NCI-H1105 treated with DMSO at 0.1 percent for 48 hours (cell line): ENCODE data around the gene WWOX.

ENCODE experiments used
- DNase-seq: peaks from one replicate; lab custom pipeline; 2025; lab: John Stamatoyannopoulos, UW

The WWOX gene

DNA sequence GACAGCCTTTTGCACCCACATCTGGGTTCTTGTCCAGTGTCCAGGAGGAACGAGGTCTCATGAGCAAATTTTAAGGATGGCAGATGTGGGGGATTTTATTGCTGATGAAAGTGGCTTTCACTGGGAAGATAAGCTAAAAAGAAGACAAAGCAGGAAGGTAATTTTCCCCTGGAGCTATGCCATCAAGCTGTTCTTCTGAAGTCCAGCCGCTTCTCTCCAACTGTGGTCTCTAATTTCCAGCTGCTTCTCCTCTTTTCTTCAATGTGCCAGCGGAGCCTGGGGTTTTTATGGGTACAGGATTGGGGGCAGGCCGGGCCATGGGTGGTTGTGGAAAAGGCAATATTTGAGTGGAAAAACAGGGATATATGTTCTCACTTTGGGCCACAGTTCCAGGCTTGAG is 430.8 kb downstream of the WWOX start:
- DNase-seq: no peak

DNA sequence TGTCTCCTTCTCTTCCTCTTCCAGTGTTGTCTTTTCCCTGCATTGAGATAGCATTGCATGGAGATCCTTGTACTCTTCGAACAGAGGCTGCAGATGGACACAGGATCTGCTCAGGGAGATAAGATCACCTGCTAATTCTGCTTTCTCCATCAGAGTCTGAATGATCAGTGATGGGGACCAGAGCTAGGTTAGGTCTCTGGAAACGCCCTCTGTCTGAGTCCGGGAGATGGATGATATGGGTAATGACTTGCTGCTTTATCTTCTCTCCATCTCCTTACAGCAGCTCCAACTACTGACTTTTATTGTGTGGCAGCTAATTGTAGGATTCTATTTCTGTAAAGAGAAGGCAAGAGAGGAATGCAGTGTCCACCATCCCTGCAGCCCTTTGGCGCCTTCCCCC is 435.6 kb downstream of the WWOX start:
- DNase-seq: no peak

- no peak for DNase-seq
These were observed 438.1 kb downstream of the WWOX start for GRCh38 chr16:78537511-78537910.

DNA sequence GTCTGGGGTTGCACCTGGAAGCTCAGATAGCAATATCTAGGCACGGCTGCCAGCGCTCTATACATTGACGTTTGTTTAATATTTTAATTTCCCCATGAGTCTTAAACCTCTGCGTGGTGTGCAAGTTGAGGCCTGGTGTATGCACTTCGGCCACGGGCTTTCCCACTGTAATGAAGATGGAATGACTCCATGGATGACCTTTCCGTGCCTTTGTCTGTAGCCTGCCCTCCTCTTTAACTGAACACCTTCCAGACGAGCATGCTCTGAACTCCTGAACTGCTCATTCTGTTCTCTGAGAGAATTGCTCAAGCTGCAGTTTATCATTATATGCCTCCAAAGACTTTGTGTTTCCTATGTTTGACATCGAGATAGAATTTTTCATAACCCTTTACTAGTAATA is 438.8 kb downstream of the WWOX start:
- DNase-seq: no peak

GRCh38 chr16:78538919-78539318 is 439.5 kb downstream of the WWOX start:
- DNase-seq: no peak

GRCh38 chr16:78542419-78542818 is 443.0 kb downstream of the WWOX start:
- no peak for DNase-seq

DNA sequence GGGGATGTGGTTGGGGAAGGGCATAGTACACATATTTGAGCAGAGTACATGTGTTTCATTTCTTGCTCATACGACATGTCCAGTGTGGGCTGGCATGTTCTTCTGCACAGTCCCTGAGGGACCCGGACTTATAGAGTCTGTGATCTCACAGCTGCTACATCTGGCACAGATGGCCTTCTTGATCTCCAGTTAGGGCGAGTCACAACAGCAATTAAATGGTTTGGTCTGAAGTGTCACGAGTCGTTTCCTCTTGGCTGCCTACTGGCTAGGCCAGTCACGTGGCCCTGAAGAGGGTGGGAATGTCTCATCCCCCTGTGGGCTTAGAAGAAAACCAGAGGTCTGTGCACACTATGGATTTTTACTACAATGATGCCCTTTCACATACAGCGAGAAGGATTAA is 443.6 kb downstream of the WWOX start:
- DNase-seq: no peak

DNA sequence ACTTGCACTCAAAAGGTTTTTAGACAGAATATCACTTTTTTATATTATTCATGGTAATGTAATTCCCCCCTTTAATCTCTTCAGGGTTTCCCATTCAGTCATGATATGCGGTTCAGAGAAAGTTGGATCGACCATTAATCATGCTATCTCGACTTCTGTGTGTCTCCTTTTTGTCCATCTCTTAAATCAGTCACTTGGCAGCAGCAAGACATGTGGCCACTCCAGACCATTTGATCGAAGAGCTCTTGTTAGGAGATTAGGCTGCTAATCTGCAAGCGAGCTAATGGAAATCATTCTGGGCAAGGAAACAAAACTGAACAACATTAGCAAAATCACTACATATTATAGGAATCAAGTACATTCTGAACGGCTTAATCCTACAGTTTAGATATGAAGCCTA is 449.9 kb downstream of the WWOX start:
- no peak for DNase-seq

DNA sequence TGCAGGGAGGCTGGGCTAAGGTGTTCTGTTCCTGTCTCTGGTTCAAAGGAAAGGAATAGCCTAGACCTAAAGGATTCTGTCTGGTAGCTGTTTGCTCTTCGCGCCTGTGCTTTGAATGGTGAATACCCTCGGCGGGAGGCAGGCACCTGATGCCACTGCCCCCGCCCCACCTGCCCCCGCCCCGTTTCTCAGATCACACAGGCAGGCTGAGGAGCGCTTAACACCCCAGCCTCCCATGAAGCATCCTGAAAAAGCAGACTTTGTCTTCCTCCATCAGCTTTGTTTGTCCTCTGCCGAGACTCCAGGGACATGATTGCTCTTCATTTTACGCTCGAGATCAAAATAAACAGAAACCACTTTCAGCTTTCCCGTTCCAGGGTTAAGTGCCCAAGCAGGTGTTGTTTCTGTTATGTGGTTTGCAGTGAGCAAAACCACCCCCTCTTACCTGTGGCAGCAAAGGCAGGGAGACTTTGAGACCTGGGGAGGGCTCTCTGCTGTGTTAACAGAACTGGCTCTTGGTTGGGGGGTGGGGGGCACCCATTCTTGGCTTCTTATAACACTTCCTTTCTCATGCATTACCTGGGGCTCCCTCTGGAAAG is 452.1 kb downstream of the WWOX start:
- DNase-seq: peak; percentile 95

DNA sequence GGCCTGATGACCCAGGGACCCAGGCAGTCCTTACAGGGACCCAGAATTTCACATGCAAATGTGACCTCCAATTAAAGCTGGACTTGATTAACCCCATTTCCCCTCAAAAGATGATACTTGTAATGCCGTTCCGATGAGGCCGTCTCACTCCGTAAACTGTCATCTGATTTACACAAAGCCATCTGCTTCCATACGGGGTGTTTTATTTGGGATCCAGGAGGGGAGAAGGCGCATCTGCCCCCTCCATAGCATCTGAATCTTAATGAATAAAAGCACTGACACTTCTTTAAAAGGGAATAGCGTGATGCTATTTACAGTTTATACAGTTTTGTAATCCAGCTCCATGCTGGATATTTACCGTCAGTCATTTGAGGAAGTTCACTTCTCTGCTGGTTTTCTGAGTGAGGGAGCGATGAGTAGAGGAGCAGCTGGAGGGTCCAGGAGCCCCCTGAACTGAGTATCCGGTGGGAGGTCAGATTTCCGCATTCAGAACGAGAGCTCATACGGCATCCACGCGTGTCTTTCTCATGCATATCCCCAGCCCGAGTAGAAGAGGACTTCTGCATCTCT is 452.7 kb downstream of the WWOX start:
- peak; percentile 56 for DNase-seq

- no peak for DNase-seq
These were observed 453.3 kb downstream of the WWOX start for GRCh38 chr16:78552716-78553115.

DNA sequence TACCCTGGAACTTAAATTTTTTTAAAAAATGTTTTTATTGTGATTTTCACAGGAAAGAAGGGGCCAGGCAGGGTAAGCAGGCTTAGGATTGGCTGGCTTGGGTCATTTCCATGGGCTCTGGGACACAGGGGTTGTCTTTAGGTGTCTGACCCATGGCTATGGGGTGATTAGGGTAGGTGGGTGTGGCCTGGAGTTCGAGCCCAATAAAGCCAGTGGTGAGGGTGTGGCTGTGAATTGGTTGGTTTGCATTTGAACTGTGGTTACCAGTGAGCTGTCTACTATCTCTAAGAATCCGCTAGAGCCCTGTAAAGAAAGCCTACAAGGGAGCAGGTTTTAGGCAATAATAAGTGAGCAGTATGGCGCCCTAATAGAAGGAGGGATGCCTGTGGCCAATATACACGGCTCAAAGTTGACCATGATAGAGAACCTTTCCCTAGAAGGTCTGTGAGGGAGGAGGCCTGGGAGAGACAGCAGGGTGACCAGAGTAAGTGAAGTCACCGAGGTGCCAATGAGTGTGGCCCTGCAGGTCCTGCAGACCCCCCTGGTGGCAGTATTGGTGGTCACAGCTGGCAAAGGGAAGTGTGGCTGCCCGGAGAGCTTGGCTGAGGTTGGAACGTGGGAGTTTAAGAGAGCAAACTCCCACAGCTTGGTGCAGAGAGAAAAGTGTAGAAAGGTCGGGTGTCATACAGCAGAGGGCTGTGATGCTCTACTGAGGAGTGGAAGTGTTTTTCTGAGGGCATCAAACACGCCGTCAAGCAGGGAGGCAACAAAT is 454.0 kb downstream of the WWOX start:
- no peak for DNase-seq

GRCh38 chr16:78556421-78556820 is 457.0 kb downstream of the WWOX start:
- no peak for DNase-seq

GRCh38 chr16:78560997-78561396 is 461.5 kb downstream of the WWOX start:
- DNase-seq: no peak

DNA sequence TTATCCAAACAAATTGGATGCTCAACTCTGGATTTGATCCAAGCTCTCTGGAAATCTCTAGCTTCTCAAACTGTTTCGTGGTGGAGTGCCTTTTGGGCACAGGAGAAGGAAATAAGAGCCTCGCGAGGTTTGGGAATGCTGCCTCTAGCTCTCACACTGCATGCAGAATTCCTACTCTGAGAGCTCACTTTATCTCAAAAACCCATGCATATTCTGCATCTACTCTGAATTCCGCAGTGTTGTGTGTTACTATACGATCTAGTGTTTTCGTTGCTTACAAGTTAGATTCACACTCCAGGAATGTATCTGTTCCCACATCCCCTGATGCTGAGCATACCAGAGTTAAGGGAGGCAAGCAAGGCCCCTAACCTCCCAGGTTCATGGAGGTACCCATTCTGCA is 462.7 kb downstream of the WWOX start:
- DNase-seq: peak; percentile 43

DNA sequence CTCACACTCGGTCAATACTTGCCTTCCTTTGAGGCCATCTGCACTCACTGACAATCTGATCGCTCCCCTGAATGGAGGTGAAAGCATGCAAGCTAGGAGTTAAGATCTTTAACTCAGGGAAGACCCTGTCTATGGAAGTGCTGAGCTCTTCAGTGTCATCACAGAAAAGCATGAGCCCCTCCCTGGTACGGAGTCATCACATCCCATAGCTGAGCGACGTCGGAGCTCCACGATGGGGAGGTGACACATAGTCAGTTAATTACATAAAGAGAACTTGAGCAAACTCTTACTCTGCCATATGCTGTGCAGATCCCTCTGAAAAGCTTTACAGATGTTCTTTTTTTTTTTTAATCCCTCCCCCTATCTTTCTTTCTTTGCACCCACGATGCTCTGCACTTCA is 463.2 kb downstream of the WWOX start:
- DNase-seq: no peak

DNA sequence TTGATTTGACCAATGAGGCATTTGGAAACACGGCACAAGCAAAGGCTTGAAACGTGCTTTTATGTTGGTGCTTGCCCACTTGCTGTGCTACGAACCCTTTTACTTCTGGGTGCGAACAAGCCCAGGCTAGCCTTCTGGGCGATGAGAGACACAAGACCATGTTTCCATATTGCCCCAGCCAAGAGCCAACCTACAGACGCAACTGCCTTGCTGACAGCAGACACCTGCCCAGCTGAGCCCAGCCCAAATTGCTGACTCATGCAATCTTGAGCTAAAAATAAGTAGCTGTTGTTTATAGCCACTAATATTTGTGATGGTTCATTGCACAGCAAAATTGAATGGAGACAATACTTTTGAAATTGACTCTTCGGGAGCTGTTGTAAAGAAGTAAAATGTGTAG is 464.5 kb downstream of the WWOX start:
- peak; percentile 97 for DNase-seq

- DNase-seq: no peak
These were observed 467.1 kb downstream of the WWOX start for GRCh38 chr16:78566397-78567073.

GRCh38 chr16:78570399-78571141 is 471.1 kb downstream of the WWOX start:
- no peak for DNase-seq

DNA sequence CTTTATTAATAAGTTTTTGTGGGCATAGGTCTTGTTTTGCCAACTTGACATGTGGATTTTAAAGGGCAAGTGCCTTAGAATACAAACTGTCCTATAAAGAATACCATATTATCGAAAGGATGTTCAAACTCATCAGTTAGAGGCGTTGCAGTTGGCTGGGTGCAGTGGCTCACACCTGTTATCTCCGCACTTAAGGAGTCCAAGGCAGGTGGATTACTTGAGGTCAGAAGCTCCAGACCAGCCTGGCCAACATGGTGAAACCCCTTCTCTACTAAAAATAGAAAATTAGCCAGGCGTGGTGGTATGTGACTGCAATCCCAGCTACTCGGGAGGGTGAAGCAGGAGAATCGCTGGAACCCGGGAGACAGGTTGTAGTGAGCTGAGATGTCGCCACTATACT is 472.0 kb downstream of the WWOX start:
- DNase-seq: no peak

- no peak for DNase-seq
These were observed 472.5 kb downstream of the WWOX start for GRCh38 chr16:78571898-78572358.

DNA sequence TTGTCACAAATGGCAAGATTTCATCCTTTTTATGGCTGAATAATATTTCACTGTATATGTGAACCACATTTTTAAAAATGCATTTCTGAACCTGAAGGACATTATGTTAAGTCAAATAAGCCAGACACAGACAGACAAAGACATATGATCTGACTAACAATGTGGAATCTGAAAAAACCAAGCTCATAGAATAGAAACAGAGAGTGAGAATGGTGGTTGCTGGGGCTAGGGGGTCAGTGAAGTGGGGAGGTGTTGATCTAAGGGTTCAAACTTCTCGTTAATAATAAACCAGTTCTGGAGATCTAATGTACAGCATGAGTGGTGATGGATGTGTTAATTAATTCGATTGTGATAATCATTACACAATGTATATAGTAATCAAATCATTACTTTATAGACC is 475.1 kb downstream of the WWOX start:
- no peak for DNase-seq
